Stimulated activated effector memory CD8-positive, alpha-beta T cell treated with anti-CD3 and anti-CD28 coated beads, Interleukin-12 subunit alpha, Interleukin-12 subunit beta, amount 100 ng/mL, for 72 hours (primary cell): ENCODE data around the gene MORN3.
"Not testable (repeated sequence)": the region's sequence is repeated elsewhere in the genome, so short reads cannot be mapped to it uniquely, and the experiment has no call there.

ENCODE experiments used
- ATAC-seq: fragments of 150-1000 bp; cut with Tn5 transposase; 2 replicates; pipeline ENCODE4 v1.10.0; 2021
- DNase-seq, 2 donors: peaks; one replicate each; pipeline ENCODE4 v3.0.0; 2021 to 2022; ENCODE audit warnings: low spot score in 2 of 2
- H3K27ac Mint-ChIP-seq: one replicate; pipeline ENCODE4 v1.8.0; 2022; ENCODE audit warnings: mild to moderate bottlenecking, mixed read lengths
- H3K36me3 Mint-ChIP-seq: one replicate; pipeline ENCODE4 v1.8.0; 2022; ENCODE audit warnings: mild to moderate bottlenecking, mixed read lengths
- H3K4me1 Mint-ChIP-seq: one replicate; pipeline ENCODE4 v1.8.0; 2022; ENCODE audit warnings: mixed read lengths
- H3K4me3 Mint-ChIP-seq: one replicate; pipeline ENCODE4 v1.8.0; 2022; ENCODE audit warnings: mild to moderate bottlenecking, mixed read lengths
- H3K9me3 Mint-ChIP-seq: one replicate; pipeline ENCODE4 v1.8.0; 2022; ENCODE audit warnings: mixed read lengths

MORN3 gene

DNA sequence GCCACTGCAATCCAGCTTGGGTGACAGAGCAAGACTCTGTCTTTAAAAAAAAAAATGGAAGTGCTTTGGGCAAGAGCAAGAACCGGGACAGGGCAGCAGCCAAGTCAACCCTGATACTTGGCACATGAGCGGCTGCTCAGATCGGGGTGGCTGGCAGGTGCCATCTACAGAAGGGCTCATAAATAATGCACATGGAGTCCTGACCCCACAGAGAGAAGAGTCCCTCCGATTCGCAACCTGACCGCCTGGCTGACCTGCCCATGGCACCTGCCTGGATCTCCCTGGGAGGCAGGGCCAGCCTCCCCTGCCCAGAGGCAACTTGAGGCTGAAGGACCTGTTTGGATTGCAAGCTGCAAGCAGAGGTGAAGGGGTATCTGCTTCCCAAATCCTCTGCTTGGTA, 33.5 kb upstream of the MORN3 start:
- Mint-ChIP-seq H3K27ac (no peak overlapping the region), H3K36me3 (no peaks in the 10 kb centered on the region), H3K4me1 (no peaks in the 10 kb centered on the region), H3K4me3 (no peak overlapping the region), H3K9me3 (no peaks in the 10 kb centered on the region)
- DNase-seq: no peak
- no peak for ATAC-seq

GRCh38 chr12:121701667-121702277, 32.3 kb upstream of the MORN3 start:
- no peak for ATAC-seq
- Mint-ChIP-seq H3K27ac (no peak overlapping the region), H3K36me3 (no peaks in the 10 kb centered on the region), H3K9me3 (no peaks in the 10 kb centered on the region), H3K4me3 (no peak overlapping the region), H3K4me1 (no peaks in the 10 kb centered on the region)
- DNase-seq: no peak

DNA sequence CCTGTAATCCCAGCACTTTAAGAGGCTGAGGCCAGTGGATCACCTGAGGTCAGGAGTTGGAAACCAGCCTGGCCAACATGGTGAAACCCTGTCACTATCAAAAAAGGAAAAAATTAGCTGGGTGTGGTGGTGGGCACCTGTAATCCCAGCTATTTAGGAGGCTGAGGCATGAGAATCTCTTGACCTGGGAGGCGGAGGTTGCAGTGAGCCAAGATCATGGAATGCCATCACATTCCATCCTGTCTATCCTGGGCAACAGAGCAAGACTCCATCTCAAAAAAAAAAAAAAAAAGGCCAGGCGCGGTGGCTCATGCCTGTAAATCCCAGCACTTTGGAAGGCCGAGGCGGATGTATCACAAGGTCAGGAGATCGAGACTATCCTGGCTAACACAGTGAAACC, 28.4 kb upstream of the MORN3 start:
- not testable (repeated sequence) for ATAC-seq, DNase-seq, H3K4me1 Mint-ChIP-seq, H3K9me3 Mint-ChIP-seq, H3K4me3 Mint-ChIP-seq, H3K36me3 Mint-ChIP-seq, H3K27ac Mint-ChIP-seq

DNA sequence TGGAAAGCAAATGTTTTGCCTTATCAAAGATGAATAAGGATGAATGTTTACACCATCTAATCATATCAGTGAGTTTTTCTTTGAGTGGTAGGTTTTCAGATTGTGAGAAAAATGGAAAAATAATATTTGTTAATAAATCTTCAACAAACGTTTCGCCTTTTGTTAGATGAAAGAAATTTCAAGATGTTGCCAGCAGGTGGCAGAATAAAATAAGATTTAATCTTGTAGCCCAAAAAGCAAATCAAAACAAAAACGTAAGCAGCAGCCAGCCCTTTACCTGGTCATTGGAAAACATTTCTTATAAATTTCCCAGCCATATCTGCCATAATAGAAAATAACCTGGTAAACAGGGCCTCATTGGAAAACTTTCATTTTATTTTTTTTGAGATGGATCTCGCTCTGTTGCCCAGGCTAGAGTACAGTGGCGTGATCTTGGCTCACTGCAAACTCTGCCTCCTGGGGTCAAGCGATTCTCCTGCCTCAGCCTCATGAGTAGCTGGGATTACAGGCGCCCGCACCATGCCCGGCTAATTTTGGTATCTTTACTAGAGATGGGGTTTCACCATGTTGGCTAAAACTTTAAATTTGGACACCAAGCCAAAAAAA, 27.7 kb upstream of the MORN3 start:
- Mint-ChIP-seq H3K27ac (no peak overlapping the region), H3K9me3 (no peaks in the 10 kb centered on the region), H3K4me3 (no peak overlapping the region), H3K36me3 (no peaks in the 10 kb centered on the region), H3K4me1 (no peaks in the 10 kb centered on the region)
- DNase-seq (no peak), ATAC-seq (no peak)

DNA sequence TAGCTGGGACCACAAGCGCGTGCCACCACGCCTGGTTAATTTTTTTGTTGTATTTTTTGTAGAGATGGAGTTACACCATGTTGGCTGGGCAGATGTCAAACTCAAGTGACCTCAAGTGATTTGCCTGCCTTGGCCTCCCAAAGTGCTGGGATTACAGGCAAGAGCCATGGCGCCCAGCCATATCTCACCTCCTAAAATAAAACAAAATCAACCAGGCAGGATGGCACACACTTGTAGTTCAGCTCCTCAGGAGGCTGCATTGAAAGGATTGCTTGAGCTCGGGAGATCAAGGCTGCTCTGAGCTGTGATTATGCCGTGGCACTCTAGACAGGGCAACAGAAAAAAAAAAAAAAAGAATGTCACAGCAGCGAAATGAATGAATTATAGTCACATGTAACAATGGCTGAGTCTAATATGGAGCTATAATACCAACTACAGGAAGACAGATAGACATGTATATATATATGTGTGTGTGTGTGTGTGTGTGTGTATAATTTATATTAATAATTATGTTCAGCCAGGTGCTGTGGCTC, 23.8 kb upstream of the MORN3 start:
- no peak for DNase-seq
- no peaks in the 10 kb centered on the region for H3K36me3 Mint-ChIP-seq
- no peak overlapping the region for H3K4me3 Mint-ChIP-seq
- ATAC-seq: no peak
- H3K4me1 Mint-ChIP-seq: no peaks in the 10 kb centered on the region
- no peaks in the 10 kb centered on the region for H3K9me3 Mint-ChIP-seq
- no peak overlapping the region for H3K27ac Mint-ChIP-seq

DNA sequence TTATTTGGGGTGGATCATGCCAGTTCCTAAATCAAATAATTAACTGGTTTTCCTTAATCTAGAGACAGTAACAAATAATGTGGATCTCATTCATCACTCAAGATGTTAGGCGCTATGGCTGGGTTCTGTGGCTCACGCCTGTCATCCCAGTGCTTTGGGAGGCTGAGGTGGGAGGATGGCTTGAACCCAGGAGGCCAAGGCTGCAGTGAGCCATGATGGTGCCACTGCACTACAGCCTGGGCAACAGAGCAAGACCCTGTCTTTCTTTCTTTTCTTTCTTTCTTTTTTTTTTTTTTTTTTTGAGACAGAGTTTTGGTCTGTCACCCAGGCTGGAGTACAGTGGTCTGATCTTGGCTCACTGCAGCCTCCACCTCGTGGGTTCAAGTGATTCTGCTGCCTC, 23.3 kb upstream of the MORN3 start:
- not testable (repeated sequence) for H3K4me3 Mint-ChIP-seq, H3K27ac Mint-ChIP-seq, DNase-seq, ATAC-seq, H3K9me3 Mint-ChIP-seq, H3K4me1 Mint-ChIP-seq, H3K36me3 Mint-ChIP-seq

DNA sequence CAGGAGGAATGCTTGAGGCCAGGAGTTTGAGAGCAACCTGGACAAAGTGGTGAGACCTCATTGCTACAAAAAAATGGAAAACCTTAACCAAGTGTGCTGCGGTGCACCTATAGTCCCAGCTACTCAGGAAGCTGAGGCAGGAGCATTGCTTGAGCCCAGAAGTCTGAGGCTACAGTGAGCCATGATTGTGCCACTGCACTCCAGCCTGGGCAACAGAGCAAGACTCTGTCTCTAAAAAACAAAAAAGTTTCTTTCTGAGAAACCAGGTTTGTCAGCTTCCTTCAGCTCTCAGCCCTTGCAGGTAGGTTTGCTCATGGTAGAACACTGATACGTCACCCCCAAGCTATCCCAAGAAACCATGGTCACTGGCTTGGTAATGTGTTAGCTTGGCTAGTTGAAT, 20.0 kb upstream of the MORN3 start:
- Mint-ChIP-seq H3K27ac (no peak overlapping the region), H3K4me3 (no peak overlapping the region), H3K36me3 (peaks cover 8% of the 10 kb centered on the region), H3K9me3 (no peaks in the 10 kb centered on the region), H3K4me1 (peaks cover 11% of the 10 kb centered on the region)
- no peak for ATAC-seq
- no peak for DNase-seq

DNA sequence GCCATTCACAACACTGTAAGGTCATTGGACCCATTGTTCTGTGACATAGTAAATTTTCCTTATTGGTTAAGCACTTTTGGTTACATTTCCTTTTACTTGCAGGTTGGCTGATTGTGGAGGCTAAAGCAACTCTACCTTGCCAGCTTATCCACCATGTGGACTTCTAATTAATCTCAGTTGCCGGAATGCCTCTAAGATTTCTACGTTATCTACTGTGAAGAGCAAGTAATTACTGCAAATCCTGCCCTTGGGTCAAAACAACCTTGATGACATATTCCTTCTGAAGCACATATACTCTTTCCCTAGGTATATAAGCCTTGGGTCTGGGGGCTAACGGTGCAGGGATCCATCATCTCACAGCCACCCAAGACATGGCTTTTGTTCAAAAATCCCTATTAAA, 19.5 kb upstream of the MORN3 start:
- Mint-ChIP-seq H3K9me3 (no peaks in the 10 kb centered on the region), H3K4me1 (peaks cover 11% of the 10 kb centered on the region), H3K4me3 (no peak overlapping the region), H3K36me3 (peaks cover 8% of the 10 kb centered on the region), H3K27ac (no peak overlapping the region)
- ATAC-seq (no peak), DNase-seq (no peak)

DNA sequence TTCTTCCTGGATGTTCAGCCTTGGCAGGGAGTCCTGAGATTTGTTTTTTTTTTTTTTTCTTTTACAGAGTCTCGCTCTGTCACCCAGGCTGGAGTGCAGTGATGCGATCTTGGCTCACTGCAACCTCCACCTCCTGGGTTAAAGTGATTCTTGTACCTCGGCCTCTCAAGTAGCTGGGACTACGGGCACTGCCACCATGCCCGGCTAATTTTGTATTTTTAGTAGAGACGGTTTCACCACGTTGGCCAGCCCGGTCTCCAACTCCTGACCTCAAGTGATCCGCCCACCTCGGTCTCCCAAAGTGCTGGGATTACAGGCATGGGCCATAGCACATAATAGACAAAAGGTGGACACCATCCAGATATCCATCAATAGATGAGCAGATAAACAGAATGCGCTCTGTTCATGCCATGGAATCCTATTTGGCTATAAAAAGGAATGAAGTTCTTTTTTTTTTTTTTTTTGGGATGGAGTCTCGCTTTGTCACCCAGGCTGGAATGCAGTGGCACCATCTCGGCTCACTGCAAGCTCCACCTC, 10.3 kb upstream of the MORN3 start:
- not testable (repeated sequence) for H3K36me3 Mint-ChIP-seq, ATAC-seq, H3K27ac Mint-ChIP-seq, H3K9me3 Mint-ChIP-seq, H3K4me3 Mint-ChIP-seq, H3K4me1 Mint-ChIP-seq, DNase-seq

DNA sequence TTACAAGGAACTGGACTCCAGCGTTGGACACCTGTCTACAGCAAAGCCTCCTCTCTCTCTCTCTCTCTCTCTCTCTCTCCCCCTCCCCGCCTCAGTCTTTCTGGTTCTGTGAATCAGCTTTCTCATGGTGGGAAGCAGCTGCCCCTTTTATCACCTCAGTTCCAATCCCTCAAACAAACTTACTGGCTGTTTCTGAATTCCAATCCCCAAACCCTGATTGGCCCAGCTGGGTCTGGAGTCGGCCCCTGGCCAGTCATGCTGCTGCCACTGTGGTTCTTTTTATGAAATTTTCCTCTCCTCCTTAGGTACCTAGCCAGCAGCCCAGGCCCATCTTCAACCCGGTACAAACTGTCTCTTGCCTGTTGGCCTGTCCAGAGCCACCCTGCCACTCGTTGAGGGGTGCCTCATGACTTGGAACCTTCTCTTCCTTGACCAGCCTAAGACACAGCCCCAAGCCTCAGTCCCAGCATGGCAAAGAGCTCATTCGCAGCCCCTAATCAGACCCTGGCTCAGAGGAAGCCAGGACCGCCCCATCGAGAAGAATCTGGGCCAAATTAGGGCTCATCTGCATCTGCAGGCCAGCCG, 9.4 kb upstream of the MORN3 start:
- DNase-seq (no peak), ATAC-seq (no peak)
- peak overlapping the region; percentile 66 for H3K27ac Mint-ChIP-seq
- no peaks in the 10 kb centered on the region for H3K9me3 Mint-ChIP-seq
- no peak overlapping the region for H3K4me3 Mint-ChIP-seq
- H3K4me1 Mint-ChIP-seq: peaks cover 14% of the 10 kb centered on the region
- H3K36me3 Mint-ChIP-seq: no peaks in the 10 kb centered on the region

GRCh38 chr12:121678305-121678704, 8.9 kb upstream of the MORN3 start:
- ATAC-seq (no peak), DNase-seq (no peak)
- H3K4me1 Mint-ChIP-seq: peaks cover 19% of the 10 kb centered on the region

DNA sequence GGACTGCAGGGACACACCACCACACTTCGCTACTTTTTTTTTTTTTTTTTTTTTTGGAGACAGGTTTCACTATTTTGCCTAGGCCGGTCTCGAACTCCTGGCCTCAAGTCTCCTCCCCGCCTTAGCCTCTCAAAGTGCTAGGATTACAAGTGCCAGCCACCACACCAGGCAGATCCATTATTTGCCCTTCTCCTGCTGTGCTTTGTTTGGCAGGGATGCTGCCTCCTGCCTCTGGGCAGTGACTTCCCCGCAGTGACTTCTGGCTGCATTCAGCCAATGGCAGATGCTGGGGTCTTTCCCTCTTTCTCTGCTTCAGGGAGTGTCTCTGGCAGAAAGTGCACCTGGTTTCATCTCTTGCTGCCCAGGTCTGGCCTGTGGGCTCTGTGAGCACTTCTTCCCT, 6.7 kb upstream of the MORN3 start:
- Mint-ChIP-seq H3K27ac (no peak overlapping the region), H3K4me3 (no peak overlapping the region), H3K9me3 (no peaks in the 10 kb centered on the region), H3K4me1 (peaks cover 36% of the 10 kb centered on the region), H3K36me3 (peaks cover 22% of the 10 kb centered on the region)
- DNase-seq (no peak), ATAC-seq (no peak)

More at GRCh38 chr12:121678305-121678704, 8.9 kb upstream of the MORN3 start:
- Mint-ChIP-seq H3K36me3 (peaks cover 4% of the 10 kb centered on the region), H3K27ac (peak overlapping the region; percentile 66), H3K9me3 (no peaks in the 10 kb centered on the region), H3K4me3 (no peak overlapping the region)

DNA sequence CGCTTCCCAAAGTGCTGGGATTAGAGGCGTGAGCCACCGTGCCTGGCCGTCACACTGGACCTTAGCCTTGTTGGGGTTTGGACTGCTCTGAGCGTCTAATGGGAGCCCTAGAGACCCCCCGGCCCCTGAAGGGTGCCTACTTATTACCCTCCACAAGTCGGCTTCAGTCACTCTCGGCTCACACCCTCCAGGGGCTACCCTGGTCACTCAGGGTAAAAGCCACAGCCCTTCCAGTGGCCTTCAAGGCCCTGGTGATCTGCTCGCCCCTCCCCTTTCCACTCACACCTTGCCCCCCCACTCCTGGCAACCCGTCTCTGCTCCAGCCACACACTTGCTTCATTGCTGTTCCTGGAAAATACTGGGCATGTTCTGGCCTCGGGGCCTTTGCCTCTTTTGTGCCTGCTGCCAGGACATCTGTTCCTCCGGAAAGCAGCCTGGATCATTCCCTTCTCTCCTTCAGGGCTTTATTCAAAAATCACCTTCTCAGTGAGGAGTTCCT, 3.6 kb upstream of the MORN3 start:
- peak overlapping the region; percentile 90 for H3K4me3 Mint-ChIP-seq
- H3K9me3 Mint-ChIP-seq: no peaks in the 10 kb centered on the region
- DNase-seq (peak in 1 of 2 donors; percentile 63), ATAC-seq (no peak)
- peak overlapping the region; percentile 99 for H3K27ac Mint-ChIP-seq
- H3K4me1 Mint-ChIP-seq: peaks cover 41% of the 10 kb centered on the region
- peaks cover 27% of the 10 kb centered on the region for H3K36me3 Mint-ChIP-seq

- Mint-ChIP-seq H3K4me1 (peaks cover 64% of the 10 kb centered on the region), H3K27ac (no peak overlapping the region), H3K4me3 (no peak overlapping the region), H3K36me3 (peaks cover 46% of the 10 kb centered on the region), H3K9me3 (no peaks in the 10 kb centered on the region)
- ATAC-seq (no peak), DNase-seq (no peak)
Observed at GRCh38 chr12:121668750-121669520, 519 bp downstream of the MORN3 start.

DNA sequence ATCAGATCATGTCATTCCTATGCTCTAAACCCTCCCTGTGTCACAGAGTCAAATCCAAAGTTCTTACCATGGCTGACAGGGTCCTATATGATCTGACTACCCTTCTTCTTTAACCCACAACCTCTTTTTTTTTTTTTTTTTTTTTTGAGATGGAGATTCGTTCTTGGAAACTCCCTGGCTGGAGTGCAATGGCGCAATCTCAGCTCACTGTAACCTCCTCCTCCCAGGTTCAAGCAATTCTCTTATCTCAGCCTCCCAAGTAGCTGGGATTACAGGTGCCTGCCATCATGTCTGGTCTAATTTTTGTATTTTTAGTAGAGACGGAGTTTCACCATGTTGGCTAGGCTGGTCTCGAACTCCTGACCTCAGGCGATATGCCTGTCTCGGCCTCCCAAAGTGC, 2.6 kb downstream of the MORN3 start:
- H3K4me3 Mint-ChIP-seq, ATAC-seq, DNase-seq, H3K9me3 Mint-ChIP-seq: not testable (repeated sequence)
- Mint-ChIP-seq H3K36me3 (peaks cover 32% of the 10 kb centered on the region), H3K4me1 (peaks cover 52% of the 10 kb centered on the region), H3K27ac (peak overlapping the region; percentile 48)
